RWPE1 (cell line): ENCODE results near the gene RPL6.

ENCODE experiments used
- CTCF ChIA-PET: fragments of 350-600 bp; sonication (Branson Sonifier 250); formaldehyde crosslinking; extraction: SDS; loops from one replicate; lab custom pipeline; 2021; lab: Yijun Ruan, JAX
- POLR2A ChIA-PET: fragments of 400-600 bp; formaldehyde crosslinking; extraction: SDS; loops from one replicate; lab custom pipeline; 2020; ENCODE audit warnings: antibody characterized with exemption; ENCODE audit not compliant: low non-redundant PET; lab: Yijun Ruan, JAX
- DNase-seq: peaks from one replicate; pipeline ENCODE4 v3.0.0; 2012; ENCODE audit warnings: low spot score
- H3K27ac ChIP-seq: fragments of 450-650 bp; 2 replicates; pipeline ENCODE4 v1.5.1; 2017
- CTCF ChIP-seq: fragments of 450-650 bp; conservative IDR thresholded peaks from 2 replicates; pipeline ENCODE4 v1.5.1; 2017; ENCODE audit warnings: low read depth, mild to moderate bottlenecking

The RPL6 gene

GRCh38 chr12:112359290-112359689 lies 50.1 kb downstream of the RPL6 start:
- DNase-seq = no peak
- CTCF ChIA-PET = no interaction called here
- H3K27ac ChIP-seq = no peak overlapping the region
- no peak for TF ChIP-seq CTCF
- POLR2A ChIA-PET = interaction anchor here (0.7 kb wide), 3 partner anchors 70 to 309 kb away, joined by 3 to 4 read pairs (median 3); no protein-coding TSS in a partner anchor

GRCh38 chr12:112357214-112357613 lies 52.2 kb downstream of the RPL6 start:
- H3K27ac ChIP-seq = no peak overlapping the region
- CTCF ChIA-PET = interaction anchor here (0.6 to 0.8 kb wide), 2 partner anchors 10 to 14 kb away, joined by 3 read pairs; no protein-coding TSS in a partner anchor
- no peak for TF ChIP-seq CTCF
- POLR2A ChIA-PET = no interaction called here
- DNase-seq = no peak
